HUES64 (cell line): ENCODE measurements around the gene PCDHGC4.

ENCODE experiments used
- H3K27ac ChIP-seq: 2 replicates; pipeline ENCODE4 v1.7.0; 2013; ENCODE audit warnings: low read depth, low read length, inconsistent platforms
- H3K27me3 ChIP-seq: 2 replicates; pipeline ENCODE4 v1.6.1; 2013; ENCODE audit warnings: mild to moderate bottlenecking, low read length; ENCODE audit not compliant: insufficient read depth
- H3K36me3 ChIP-seq: 2 replicates; pipeline ENCODE4 v1.6.1; 2013; ENCODE audit warnings: mild to moderate bottlenecking, low read length; ENCODE audit not compliant: insufficient read depth
- H3K4me1 ChIP-seq: 2 replicates; pipeline ENCODE4 v1.6.1; 2013; ENCODE audit warnings: mild to moderate bottlenecking, low read length, moderate library complexity; ENCODE audit not compliant: insufficient read depth
- H3K4me3 ChIP-seq: 2 replicates; pipeline ENCODE4 v1.5.1; 2013; ENCODE audit warnings: mild to moderate bottlenecking, low read length, moderate library complexity
- H3K9ac ChIP-seq: 2 replicates; pipeline ENCODE4 v1.6.1; 2013; ENCODE audit warnings: mild to moderate bottlenecking, low read depth, low read length
- H3K9me3 ChIP-seq: 2 replicates; pipeline ENCODE4 v1.6.1; 2013; ENCODE audit warnings: low read depth, low read length; ENCODE audit not compliant: insufficient read depth
- WGBS: fragments of 150-250, 120-280 bp; methylation state at CpG from one replicate; pipeline ENCODE4 v1.1.7; 2013; ENCODE audit warnings: missing lambda C conversion rate; 5-methylcytosine and 5-hydroxymethylcytosine counted together

Gene PCDHGC4

GRCh38 chr5:141478321-141478945, 6.4 kb upstream of the PCDHGC4 start:
- no peak overlapping the region for H3K27ac ChIP-seq
- H3K27me3 ChIP-seq: peaks cover 19% of the 10 kb centered on the region
- H3K9ac ChIP-seq: no peak overlapping the region
- WGBS: 93% methylated on average over 20 of the region's 20 CpGs
- no peaks in the 10 kb centered on the region for H3K9me3 ChIP-seq
- H3K4me3 ChIP-seq: no peak overlapping the region; the same call in 1 of the 2 replicates
- H3K4me1 ChIP-seq: peaks cover 12% of the 10 kb centered on the region
- no peaks in the 10 kb centered on the region for H3K36me3 ChIP-seq

- Histone ChIP-seq H3K27me3 (peaks cover 19% of the 10 kb centered on the region), H3K9ac (no peak overlapping the region), H3K36me3 (no peaks in the 10 kb centered on the region), H3K4me1 (peaks cover 22% of the 10 kb centered on the region), H3K9me3 (no peaks in the 10 kb centered on the region), H3K4me3 (no peak overlapping the region), H3K27ac (no peak overlapping the region)
Observed at GRCh38 chr5:141479776-141480175, 5.1 kb upstream of the PCDHGC4 start.

- peaks cover 19% of the 10 kb centered on the region for H3K27me3 ChIP-seq
- no peaks in the 10 kb centered on the region; the same call in 1 of the 2 replicates for H3K36me3 ChIP-seq
- H3K9me3 ChIP-seq: no peaks in the 10 kb centered on the region
- H3K4me3 ChIP-seq: peak overlapping the region; percentile 78
- WGBS: 6% methylated on average over 3 of the region's 3 CpGs
- peak overlapping the region; percentile 21; the same call in 1 of the 2 replicates for H3K9ac ChIP-seq
- H3K4me1 ChIP-seq: peaks cover 14% of the 10 kb centered on the region
- H3K27ac ChIP-seq: peak overlapping the region; percentile 3; the same call in 1 of the 2 replicates
Observed at GRCh38 chr5:141483902-141484301, 928 bp upstream of the PCDHGC4 start.

GRCh38 chr5:141484310-141484640, 555 bp upstream of the PCDHGC4 start:
- Histone ChIP-seq H3K4me3 (peak overlapping the region; percentile 78), H3K36me3 (no peaks in the 10 kb centered on the region; the same call in 1 of the 2 replicates), H3K27me3 (peaks cover 19% of the 10 kb centered on the region), H3K9me3 (no peaks in the 10 kb centered on the region), H3K9ac (peak overlapping the region; percentile 21), H3K27ac (peak overlapping the region; percentile 3; the same call in 1 of the 2 replicates), H3K4me1 (peaks cover 14% of the 10 kb centered on the region)
- 7% methylated on average over 4 of the region's 4 CpGs for WGBS

- peaks cover 14% of the 10 kb centered on the region for H3K4me1 ChIP-seq
- H3K4me3 ChIP-seq: peak overlapping the region; percentile 78
- 38% methylated on average over 38 of the region's 38 CpGs for WGBS
- no peaks in the 10 kb centered on the region for H3K9me3 ChIP-seq
- no peak overlapping the region for H3K27ac ChIP-seq
- peak overlapping the region; percentile 62 for H3K9ac ChIP-seq
- H3K27me3 ChIP-seq: peaks cover 19% of the 10 kb centered on the region
- H3K36me3 ChIP-seq: peaks cover 5% of the 10 kb centered on the region; the same call in 1 of the 2 replicates
Observed at GRCh38 chr5:141485321-141486055, 658 bp downstream of the PCDHGC4 start.

- Histone ChIP-seq H3K4me1 (peaks cover 14% of the 10 kb centered on the region), H3K9ac (no peak overlapping the region), H3K4me3 (peak overlapping the region; percentile 78), H3K36me3 (peaks cover 5% of the 10 kb centered on the region; the same call in 1 of the 2 replicates), H3K27ac (no peak overlapping the region), H3K27me3 (peaks cover 19% of the 10 kb centered on the region), H3K9me3 (no peaks in the 10 kb centered on the region)
- 95% methylated on average over 9 of the region's 9 CpGs for WGBS
Observed at GRCh38 chr5:141486091-141486490, 1.3 kb downstream of the PCDHGC4 start.

GRCh38 chr5:141487131-141487530, 2.3 kb downstream of the PCDHGC4 start:
- WGBS: 91% methylated on average over 7 of the region's 7 CpGs
- Histone ChIP-seq H3K27me3 (peaks cover 19% of the 10 kb centered on the region), H3K4me3 (no peak overlapping the region), H3K9ac (no peak overlapping the region), H3K4me1 (peaks cover 14% of the 10 kb centered on the region), H3K36me3 (peaks cover 5% of the 10 kb centered on the region; the same call in 1 of the 2 replicates), H3K9me3 (no peaks in the 10 kb centered on the region), H3K27ac (no peak overlapping the region)

- Histone ChIP-seq H3K9ac (no peak within 1 kb of the TSS), H3K4me1 (peaks cover 10% of the 10 kb centered on the region), H3K4me3 (no peak within 1 kb of the TSS), H3K27me3 (peaks cover 19% of the 10 kb centered on the region), H3K9me3 (no peaks in the 10 kb centered on the region), H3K27ac (no peak within 1 kb of the TSS), H3K36me3 (peaks cover 5% of the 10 kb centered on the region; the same call in 1 of the 2 replicates)
- 69% methylated on average over 14 of the region's 14 CpGs for WGBS
Observed at GRCh38 chr5:141488591-141489561, 4.0 kb downstream of the PCDHGC4 start, which contains the start of gene PCDHGC5. PCDHGC5 (plus strand) TSS chr5:141489081; CDS start chr5:141489241, 160 bp downstream.

GRCh38 chr5:141489841-141490240, 5.0 kb downstream of the PCDHGC4 start:
- WGBS: 94% methylated on average over 10 of the region's 10 CpGs
- H3K9ac ChIP-seq: no peak overlapping the region
- peaks cover 13% of the 10 kb centered on the region for H3K4me1 ChIP-seq
- H3K27ac ChIP-seq: no peak overlapping the region
- no peaks in the 10 kb centered on the region for H3K9me3 ChIP-seq
- peaks cover 19% of the 10 kb centered on the region for H3K27me3 ChIP-seq
- H3K4me3 ChIP-seq: no peak overlapping the region
- peaks cover 5% of the 10 kb centered on the region; the same call in 1 of the 2 replicates for H3K36me3 ChIP-seq

GRCh38 chr5:141490271-141490670, 5.4 kb downstream of the PCDHGC4 start:
- Histone ChIP-seq H3K9ac (no peak overlapping the region), H3K27ac (no peak overlapping the region), H3K27me3 (peaks cover 15% of the 10 kb centered on the region), H3K4me3 (no peak overlapping the region), H3K9me3 (no peaks in the 10 kb centered on the region), H3K36me3 (peaks cover 5% of the 10 kb centered on the region; the same call in 1 of the 2 replicates), H3K4me1 (peaks cover 18% of the 10 kb centered on the region)
- 94% methylated on average over 10 of the region's 10 CpGs for WGBS
